Measurements from ENCODE around the gene CD2BP2.

CD2BP2 gene

GRCh38 chr16:30351586-30352419 is 3.3 kb downstream of the CD2BP2 start:
- Histone ChIP-seq H3K36me3 (replicated peaks; ENCODE audit: insufficient read depth, low read length) (peaks cover 2% of the 10 kb centered on the region; the same call in 1 of the 2 replicates), H3K4me2 (ENCODE audit: low read depth, low read length) (no peak overlapping the region), H3K27ac (ENCODE audit: low read length) (no peak overlapping the region)

GRCh38 chr16:30351001-30351441 is 4.1 kb downstream of the CD2BP2 start:
- Histone ChIP-seq H3K9me2 (replicated peaks; ENCODE audit: insufficient read depth, low read length) (no peaks in the 10 kb centered on the region), H3K9ac (ENCODE audit: low read length) (no peak overlapping the region), H3K27me3 (replicated peaks; ENCODE audit: insufficient read depth, low read length) (no peaks in the 10 kb centered on the region), H3K27ac (ENCODE audit: low read length) (peak overlapping the region; percentile 33; the same call in 1 of the 2 replicates), H3K9me3 (replicated peaks; ENCODE audit: insufficient read depth, low read length) (no peaks in the 10 kb centered on the region), H3F3A (ENCODE audit: insufficient read depth, low read length) (peaks cover 1% of the 10 kb centered on the region; the same call in 1 of the 2 replicates), H3K4me3 (ENCODE audit: low read length) (no peak overlapping the region), H3K36me3 (replicated peaks; ENCODE audit: insufficient read depth, low read length) (peaks cover 2% of the 10 kb centered on the region; the same call in 1 of the 2 replicates), H4K20me1 (ENCODE audit: insufficient read depth, low read length) (no peaks in the 10 kb centered on the region), H3K4me2 (ENCODE audit: low read depth, low read length) (0 out of 2 replicates have a peak overlapping the region, but pooled peaks have one; percentile 4), H3K4me1 (ENCODE audit: low read length) (peaks cover 19% of the 10 kb centered on the region), H3K79me2 (ENCODE audit: low read length) (peaks cover 42% of the 10 kb centered on the region), H2AFZ (ENCODE audit: low read length) (no peak overlapping the region)
- TF ChIP-seq CTCF (IDR thresholded peaks at IDR 0.05; ENCODE audit: low read length) (no peak), EZH2phosphoT487 (IDR thresholded peaks at IDR 0.05; ENCODE audit: low read length) (no peak), EZH2 (optimal IDR thresholded peaks at IDR 0.05; ENCODE audit: low read depth, low read length) (no peak)
- no peak for DNase-seq

More at GRCh38 chr16:30351586-30352419, 3.3 kb downstream of the CD2BP2 start:
- no peaks in the 10 kb centered on the region for H3K27me3 ChIP-seq (replicated peaks; ENCODE audit: insufficient read depth, low read length)
- H3K9ac ChIP-seq (ENCODE audit: low read length): no peak overlapping the region
- H3K79me2 ChIP-seq (ENCODE audit: low read length): peaks cover 45% of the 10 kb centered on the region
- H3F3A ChIP-seq (ENCODE audit: insufficient read depth, low read length): peaks cover 9% of the 10 kb centered on the region
- H3K9me3 ChIP-seq (replicated peaks; ENCODE audit: insufficient read depth, low read length): no peaks in the 10 kb centered on the region
- H3K9me2 ChIP-seq (replicated peaks; ENCODE audit: insufficient read depth, low read length): no peaks in the 10 kb centered on the region
- DNase-seq: no peak
- no peak overlapping the region for H2AFZ ChIP-seq (ENCODE audit: low read length)
- no peaks in the 10 kb centered on the region for H4K20me1 ChIP-seq (ENCODE audit: insufficient read depth, low read length)
- H3K4me1 ChIP-seq (ENCODE audit: low read length): peaks cover 23% of the 10 kb centered on the region
- H3K4me3 ChIP-seq (ENCODE audit: low read length): no peak overlapping the region
- TF ChIP-seq EZH2 (optimal IDR thresholded peaks at IDR 0.05; ENCODE audit: low read depth, low read length) (no peak), EZH2phosphoT487 (IDR thresholded peaks at IDR 0.05; ENCODE audit: low read length) (no peak), CTCF (IDR thresholded peaks at IDR 0.05; ENCODE audit: low read length) (no peak)

GRCh38 chr16:30350134-30350871 is 4.8 kb downstream of the CD2BP2 start:
- no peak overlapping the region for H2AFZ ChIP-seq (ENCODE audit: low read length)
- peak; percentile 49 for DNase-seq
- no peak overlapping the region for H3K4me3 ChIP-seq (ENCODE audit: low read length)
- H3K79me2 ChIP-seq (ENCODE audit: low read length): peaks cover 35% of the 10 kb centered on the region
- no peaks in the 10 kb centered on the region for H3K9me3 ChIP-seq (replicated peaks; ENCODE audit: insufficient read depth, low read length)
- H3F3A ChIP-seq (ENCODE audit: insufficient read depth, low read length): no peaks in the 10 kb centered on the region
- H3K36me3 ChIP-seq (replicated peaks; ENCODE audit: insufficient read depth, low read length): peaks cover 2% of the 10 kb centered on the region; the same call in 1 of the 2 replicates
- H3K4me2 ChIP-seq (ENCODE audit: low read depth, low read length): 0 out of 2 replicates have a peak overlapping the region, but pooled peaks have one; percentile 4
- peak overlapping the region; percentile 33; the same call in 1 of the 2 replicates for H3K27ac ChIP-seq (ENCODE audit: low read length)
- peaks cover 15% of the 10 kb centered on the region for H3K4me1 ChIP-seq (ENCODE audit: low read length)
- no peak overlapping the region for H3K9ac ChIP-seq (ENCODE audit: low read length)
- no peaks in the 10 kb centered on the region for H3K9me2 ChIP-seq (replicated peaks; ENCODE audit: insufficient read depth, low read length)
- TF ChIP-seq EZH2phosphoT487 (IDR thresholded peaks at IDR 0.05; ENCODE audit: low read length) (no peak), CTCF (IDR thresholded peaks at IDR 0.05; ENCODE audit: low read length) (no peak), EZH2 (optimal IDR thresholded peaks at IDR 0.05; ENCODE audit: low read depth, low read length) (no peak)
- no peaks in the 10 kb centered on the region for H4K20me1 ChIP-seq (ENCODE audit: insufficient read depth, low read length)
- H3K27me3 ChIP-seq (replicated peaks; ENCODE audit: insufficient read depth, low read length): no peaks in the 10 kb centered on the region
